Fibroblast of lung (primary cell): ENCODE results near the gene HPGD.

ENCODE experiments used
- CTCF ChIP-seq, 2 donors: IDR thresholded peaks in 1 of 2; conservative IDR thresholded peaks in 1 of 2; 1 replicate in 1 of 2; 2 replicates in 1 of 2; pipeline ENCODE4 v1.5.1; 2011 to 2012; ENCODE audit warnings: low read length in 2 of 2, control low read depth in 1 of 2, inconsistent platforms in 1 of 2, low read depth in 1 of 2, mild to moderate bottlenecking in 1 of 2
- EZH2 ChIP-seq: IDR thresholded peaks from 2 replicates; pipeline ENCODE4 v1.5.1; 2012; ENCODE audit warnings: low read length, control low read depth, mild to moderate bottlenecking; ENCODE audit errors: missing control alignments

GRCh38 chr4:174526731-174527130 is 4.4 kb upstream of the HPGD start:
- TF ChIP-seq CTCF (conservative IDR thresholded peaks at IDR 0.05 in 1 of 2, IDR thresholded peaks at IDR 0.05 in 1 of 2; ENCODE audit: low read depth in 1 of 2, low read length in 2 of 2) (no peak), EZH2 (no peak)
